ENCODE measurements around the gene NAP1L4. TPM values are rescaled to one million over a fixed set of nuclear protein-coding genes. Genes with fewer than 3 reads are reported as not detected.
A peak's percentile ranks its signal among the peaks of the same experiment; 100 is the strongest.

Gene NAP1L4
- total RNA-seq, 1 experiment from 2014 or later: 212 TPM

DNA sequence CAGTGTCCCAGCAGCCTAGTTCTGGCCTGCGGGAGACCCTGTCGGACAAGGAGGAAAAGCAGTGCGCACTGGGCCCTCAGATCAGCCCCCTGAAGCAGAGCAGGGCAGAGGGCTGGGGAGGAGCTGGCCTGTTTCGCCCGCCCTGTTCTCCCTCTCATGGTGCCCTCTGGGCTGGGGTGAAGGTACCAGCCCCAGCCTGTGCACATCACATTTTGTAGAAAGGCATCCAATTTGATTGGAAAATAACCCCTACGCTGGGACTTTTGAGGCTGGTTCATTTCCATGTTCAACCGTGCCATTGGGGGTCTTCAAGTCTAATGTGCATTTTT, 832 bp upstream of the NAP1L4 start:
- Histone ChIP-seq H3K23me2 (ENCODE audit: insufficient read length, low read depth, low read length, poor library complexity, severe bottlenecking) (peaks cover 18% of the 10 kb centered on the region), H3K23ac (ENCODE audit: insufficient read length, low read depth, low read length) (no peak overlapping the region), H3K9me3 (ENCODE audit: control insufficient read depth, low read depth, low read length) (no peaks in the 10 kb centered on the region), H2BK5ac (ENCODE audit: insufficient read length, low read length) (no peak overlapping the region), H3T11ph (ENCODE audit: low read length) (no peak overlapping the region), H3K56ac (ENCODE audit: insufficient read length, low read depth, low read length) (no peak overlapping the region), H2BK20ac (ENCODE audit: low read depth, low read length, poor library complexity, severe bottlenecking) (no peak overlapping the region), H3K9ac (ENCODE audit: extremely low read depth, insufficient read length, low read length) (peak overlapping the region; percentile 82), H3K4me1 (ENCODE audit: insufficient read depth, low read length) (peaks cover 4% of the 10 kb centered on the region), H3K79me1 (ENCODE audit: insufficient read depth, low read depth, low read length, poor library complexity, severe bottlenecking) (no peaks in the 10 kb centered on the region), H2AFZ (ENCODE audit: low read length) (no peak overlapping the region), H3K27me3 (ENCODE audit: insufficient read depth, low read length) (no peaks in the 10 kb centered on the region), H4K20me1 (ENCODE audit: control insufficient read depth, insufficient read depth, insufficient read length) (peaks cover 2% of the 10 kb centered on the region), H2AK5ac (ENCODE audit: insufficient read length, low read length) (no peak overlapping the region), H3K4me2 (ENCODE audit: insufficient read depth, insufficient read length, low read length) (peak overlapping the region; percentile 54), H3K79me2 (ENCODE audit: insufficient read depth, low read length) (peaks cover 33% of the 10 kb centered on the region; the same call in 1 of the 2 replicates), H2BK120ac (ENCODE audit: low read depth, low read length, poor library complexity, severe bottlenecking) (no peak overlapping the region), H2BK12ac (ENCODE audit: insufficient read length, low read depth, low read length) (no peak overlapping the region), H4K91ac (ENCODE audit: insufficient read length, low read depth, low read length) (no peak overlapping the region), H3K4ac (ENCODE audit: low read depth, low read length) (no peak overlapping the region), H4K8ac (replicated peaks; ENCODE audit: insufficient read length, low read depth, low read length) (no peak overlapping the region), H2BK15ac (ENCODE audit: low read depth, low read length) (no peak overlapping the region), H4K5ac (ENCODE audit: insufficient read length, low read depth, low read length) (no peak overlapping the region), H3K14ac (ENCODE audit: insufficient read depth, low read length) (peak overlapping the region; percentile 91), H3K18ac (ENCODE audit: insufficient read length, low read depth, low read length) (peak overlapping the region; percentile 82), H3K27ac (ENCODE audit: insufficient read length, low read depth, low read length) (no peak overlapping the region)
- TF ChIP-seq, protein P1, sequence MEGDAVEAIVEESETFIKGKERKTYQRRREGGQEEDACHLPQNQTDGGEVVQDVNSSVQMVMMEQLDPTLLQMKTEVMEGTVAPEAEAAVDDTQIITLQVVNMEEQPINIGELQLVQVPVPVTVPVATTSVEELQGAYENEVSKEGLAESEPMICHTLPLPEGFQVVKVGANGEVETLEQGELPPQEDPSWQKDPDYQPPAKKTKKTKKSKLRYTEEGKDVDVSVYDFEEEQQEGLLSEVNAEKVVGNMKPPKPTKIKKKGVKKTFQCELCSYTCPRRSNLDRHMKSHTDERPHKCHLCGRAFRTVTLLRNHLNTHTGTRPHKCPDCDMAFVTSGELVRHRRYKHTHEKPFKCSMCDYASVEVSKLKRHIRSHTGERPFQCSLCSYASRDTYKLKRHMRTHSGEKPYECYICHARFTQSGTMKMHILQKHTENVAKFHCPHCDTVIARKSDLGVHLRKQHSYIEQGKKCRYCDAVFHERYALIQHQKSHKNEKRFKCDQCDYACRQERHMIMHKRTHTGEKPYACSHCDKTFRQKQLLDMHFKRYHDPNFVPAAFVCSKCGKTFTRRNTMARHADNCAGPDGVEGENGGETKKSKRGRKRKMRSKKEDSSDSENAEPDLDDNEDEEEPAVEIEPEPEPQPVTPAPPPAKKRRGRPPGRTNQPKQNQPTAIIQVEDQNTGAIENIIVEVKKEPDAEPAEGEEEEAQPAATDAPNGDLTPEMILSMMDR (conservative IDR thresholded peaks at IDR 0.05): no peak
- Mint-ChIP-seq H3K4me1 (peaks cover 28 to 31% of the 10 kb centered on the region in 2 experiments), H3K27me3 (ENCODE audit: low read depth) (no peaks in the 10 kb centered on the region), H3K4me3 (peak overlapping the region; percentile 94 to 97), H3K27ac (peak overlapping the region; percentile 91 to 100 (median 99)), H3K36me3 (ENCODE audit: insufficient read depth in 1 of 3, low read depth in 3 of 3) (peaks cover 3 to 5% (median 4%) of the 10 kb centered on the region in 3 experiments; a peak in 6 of 7 replicates), H3K9me3 (no peaks in the 10 kb centered on the region; a peak in 1 of 5 replicates)
- DNase-seq: no peak
- WGBS (ENCODE audit: extremely low coverage, insufficient read length, low lambda C conversion rate): no CpG with 5 or more reads among the region's 7 CpGs

Measured in H9 (cell line).